HepG2 (cell line): Measurements from ENCODE around the gene RTKN2. TPM values are rescaled to one million over a fixed set of nuclear protein-coding genes. Genes with fewer than 3 reads are reported as not detected.

Experiments used
- ATAC-seq: fragments of 200-7000 bp; cut with Tn5 transposase; 3 replicates; pipeline ENCODE4 v1.9.1; 2020; ENCODE audit warnings: mild to moderate bottlenecking, moderate library complexity
- BruUV-seq: library from RNA; stranded (reverse); fragments of 400-500 nt; replicated peaks from 2 replicates; lab custom pipeline; 2021; lab: Mats Ljungman, UMichigan
- CTCF ChIA-PET: fragments of 300-600 bp; formaldehyde crosslinking; extraction: SDS; loops from one replicate; lab custom pipeline; 2021; ENCODE audit warnings: low total read pairs, inconsistent platforms, low intra/inter-chr PET ratio; lab: Yijun Ruan, JAX
- POLR2A ChIA-PET: fragments of 350-600 bp; sonication (Branson Sonifier 250); formaldehyde crosslinking; loops from one replicate; lab custom pipeline; 2020; ENCODE audit warnings: antibody characterized with exemption, inconsistent platforms; lab: Yijun Ruan, JAX
- DNase-seq: peaks from one replicate; pipeline ENCODE4 v3.0.0-alpha.2; 2015; ENCODE audit warnings: low spot score
- FAIRE-seq: peaks from 3 replicates; lab custom pipeline; 2011; peaks lifted over from hg19 to GRCh38; lab: Jason Lieb, UNC
- H2AFZ ChIP-seq: one replicate; pipeline ENCODE4 v1.6.1; 2011; ENCODE audit warnings: low read length, inconsistent platforms
- H3K27ac ChIP-seq: fragments of 300-600 bp; 3 replicates; pipeline ENCODE4 v1.8.0; 2011; ENCODE audit warnings: mixed run types, mild to moderate bottlenecking, mixed read lengths, low read length, inconsistent platforms; ENCODE audit not compliant: insufficient read depth; ENCODE audit errors: extremely low read length
- H3K27me3 ChIP-seq, 2 experiments: fragments of 200-600 bp in 1 of 2; 2 replicates in 1 of 2; 3 replicates in 1 of 2; pipeline versions ENCODE4 v1.6.0 to v1.8.0; 2011; ENCODE audit warnings: low read length in 2 of 2, mild to moderate bottlenecking in 2 of 2, moderate library complexity in 2 of 2, inconsistent platforms in 1 of 2; ENCODE audit not compliant: insufficient read depth in 2 of 2, control insufficient read depth in 1 of 2
- H3K36me3 ChIP-seq, 2 experiments: fragments of 200-600 bp in 1 of 2; replicated peaks in 1 of 2; 2 replicates in 1 of 2; 3 replicates in 1 of 2; pipeline versions ENCODE4 v1.5.1 to v1.8.0; 2011; ENCODE audit warnings: low read length in 2 of 2, inconsistent platforms in 1 of 2; ENCODE audit not compliant: insufficient read depth in 2 of 2, control insufficient read depth in 1 of 2
- H3K4me1 ChIP-seq: 2 replicates; pipeline ENCODE4 v1.5.1; 2012; ENCODE audit warnings: low read length, inconsistent platforms; ENCODE audit not compliant: insufficient read depth
- H3K4me2 ChIP-seq: 2 replicates; pipeline ENCODE4 v1.6.0; 2011; ENCODE audit warnings: low read depth, low read length, inconsistent platforms
- H3K4me3 ChIP-seq, 3 experiments: fragments of 200-600 bp in 1 of 3; sonication (generic), shearing (Covaris generic) in 1 of 3; replicated peaks in 1 of 3; 2 replicates each; pipeline ENCODE4 v1.5.1; 2011 to 2016; ENCODE audit warnings: low read length in 3 of 3, inconsistent platforms in 2 of 3, low read depth in 2 of 3, mild to moderate bottlenecking in 2 of 3, control low read depth in 1 of 3, mixed read lengths in 1 of 3; ENCODE audit not compliant: insufficient read depth in 1 of 3
- H3K79me2 ChIP-seq: one replicate; pipeline ENCODE4 v1.6.1; 2011; ENCODE audit warnings: low read length, inconsistent platforms; ENCODE audit not compliant: insufficient read depth
- H3K9ac ChIP-seq: 2 replicates; pipeline ENCODE4 v1.6.0; 2011; ENCODE audit warnings: mild to moderate bottlenecking, low read depth, low read length, inconsistent platforms; ENCODE audit not compliant: insufficient read depth
- H3K9me3 ChIP-seq: 2 replicates; pipeline ENCODE4 v1.5.1; 2012; ENCODE audit warnings: mild to moderate bottlenecking, low read length
- H4K20me1 ChIP-seq: 2 replicates; pipeline ENCODE4 v1.6.0; 2011; ENCODE audit warnings: inconsistent platforms, mild to moderate bottlenecking, low read length, moderate library complexity; ENCODE audit not compliant: insufficient read depth
- AHDC1 ChIP-seq: sonication (generic); formaldehyde crosslinking; IDR thresholded peaks from 2 replicates; pipeline ENCODE4 v1.5.1; 2020; ENCODE audit warnings: mild to moderate bottlenecking, missing genetic modification reagents, borderline replicate concordance
- GMEB2 ChIP-seq: IDR thresholded peaks from 2 replicates; pipeline ENCODE4 v1.6.1; 2016; ENCODE audit warnings: missing biosample characterization, missing genetic modification reagents, low read depth
- HOXA9 ChIP-seq: sonication (generic); formaldehyde crosslinking; IDR thresholded peaks from 2 replicates; pipeline ENCODE4 v1.8.1; 2022; ENCODE audit warnings: missing genetic modification reagents, mild to moderate bottlenecking, moderate library complexity, borderline replicate concordance
- NCOR1 ChIP-seq: fragments of 200-600 bp; sonication (generic); IDR thresholded peaks from 2 replicates; pipeline ENCODE4 v1.7.0; 2017; ENCODE audit warnings: antibody characterized with exemption, low read length, borderline replicate concordance
- NFKBIZ ChIP-seq: IDR thresholded peaks from 2 replicates; pipeline ENCODE4 v1.6.1; 2018; ENCODE audit warnings: missing genetic modification reagents, missing compliant biosample characterization
- ZBTB38 ChIP-seq: sonication (generic); formaldehyde crosslinking; IDR thresholded peaks from 2 replicates; pipeline ENCODE4 v1.5.1; 2020; ENCODE audit warnings: mild to moderate bottlenecking, missing genetic modification reagents
- ZFYVE20 ChIP-seq: sonication (generic); formaldehyde crosslinking; IDR thresholded peaks from 2 replicates; pipeline ENCODE4 v1.8.0; 2023; ENCODE audit warnings: low read depth, mild to moderate bottlenecking, moderate library complexity, missing genetic modification reagents, borderline replicate concordance
- ZNF225 ChIP-seq: sonication (generic); formaldehyde crosslinking; IDR thresholded peaks from 2 replicates; pipeline ENCODE4 v1.4.0; 2020; ENCODE audit warnings: mild to moderate bottlenecking, missing genetic modification reagents
- ZNF639 ChIP-seq: conservative IDR thresholded peaks from 2 replicates; pipeline ENCODE4 v1.6.1; 2018; ENCODE audit warnings: missing genetic modification reagents
- WGBS: methylation state at CpG from one replicate; pipeline ENCODE4 v1.1.6; 2017; ENCODE audit warnings: low lambda C conversion rate; 5-methylcytosine and 5-hydroxymethylcytosine counted together
- in situ Hi-C: cut with HindIII; loops from 2 replicates; pipeline ENCODE4 v1.10.0; 2017; ENCODE audit warnings: low pct_unique_long_range_greater_than_20kb; ENCODE audit not compliant: extremely low pct_ligation_motif_present
- intact Hi-C: fragments of 100-400 bp; cut with micrococcal nuclease; formaldehyde crosslinking; loops from one replicate; pipeline ENCODE4 v1.10.0; 2022; ENCODE audit not compliant: unreplicated experiment
- polyA plus RNA-seq, 8 experiments: library from polyadenylated mRNA; depleted of rRNA in 3 of 8; stranded (reverse) in 7 of 8; unstranded in 1 of 8; fragments of >200 nt; fragmentation: Illumina TruSeq in 4 of 8; extraction: Trizol in 4 of 8; gene quantifications; 2 replicates each; pipeline versions ENCODE4 v1.2.1 to v1.2.3, GENCODE V29; 2011 to 2016; ENCODE audit warnings: low read depth in 4 of 8, missing spikeins in 1 of 8, mixed read lengths in 1 of 8; ENCODE audit not compliant: insufficient read depth in 1 of 8
- total RNA-seq, 5 experiments: library from RNA; depleted of rRNA; stranded (reverse); fragments of >200 nt; fragmentation: Illumina TruSeq; extraction: Trizol; gene quantifications; 2 replicates each; pipeline ENCODE4 v1.2.3, GENCODE V29; 2016; ENCODE audit warnings: low read depth in 1 of 5

The RTKN2 gene
- total and polyA plus RNA-seq, 2 of the 13 experiments (the other 11 are each of a cell fraction or from before 2014, with no cell fraction given) = 2.2 to 7.0 TPM

- POLR2A ChIA-PET = no interaction called here
- Histone ChIP-seq H3K27me3 (no peaks in the 10 kb centered on the region), H3K4me1 (no peaks in the 10 kb centered on the region), H3K4me2 (no peak overlapping the region), H3K79me2 (no peaks in the 10 kb centered on the region), H3K4me3 (no peak overlapping the region), H3K27ac (no peak overlapping the region), H2AFZ (no peak overlapping the region), H3K36me3 (no peaks in the 10 kb centered on the region), H3K9ac (no peak overlapping the region), H3K9me3 (no peaks in the 10 kb centered on the region), H4K20me1 (no peaks in the 10 kb centered on the region)
- 82% methylated on average over 6 of the region's 6 CpGs for WGBS
- in situ Hi-C loops = no loop called here
- no peak for ATAC-seq
- CTCF ChIA-PET = no interaction called here
- no peak for DNase-seq
- no peak for TF ChIP-seq ZNF225 (CRISPR knock-in tag)
- FAIRE-seq = no peak
- intact Hi-C loops = no loop called here
- BruUV-seq = no TSS peak
Measured at GRCh38 chr10:62217683-62218082, 51.0 kb downstream of the RTKN2 start.

GRCh38 chr10:62214364-62214874, 54.2 kb downstream of the RTKN2 start:
- ATAC-seq (no peak), DNase-seq (no peak), FAIRE-seq (no peak)
- no peak overlapping the region for H3K27ac ChIP-seq
- H3K4me1 ChIP-seq = no peaks in the 10 kb centered on the region
- H3K9me3 ChIP-seq = no peaks in the 10 kb centered on the region
- no peaks in the 10 kb centered on the region for H4K20me1 ChIP-seq
- CTCF ChIA-PET = no interaction called here
- H3K27me3 ChIP-seq = no peaks in the 10 kb centered on the region
- 97% methylated on average over 3 of the region's 3 CpGs for WGBS
- POLR2A ChIA-PET = no interaction called here
- intact Hi-C loops (no loop called here), in situ Hi-C loops (no loop called here)
- H2AFZ ChIP-seq = no peak overlapping the region
- H3K4me3 ChIP-seq = no peak overlapping the region
- H3K9ac ChIP-seq = no peak overlapping the region
- no peak overlapping the region for H3K4me2 ChIP-seq
- BruUV-seq = no TSS peak
- H3K36me3 ChIP-seq = no peaks in the 10 kb centered on the region
- H3K79me2 ChIP-seq = no peaks in the 10 kb centered on the region
- no peak for TF ChIP-seq ZNF639 (CRISPR knock-in tag)
- no peak for TF ChIP-seq NFKBIZ (CRISPR knock-in tag)
- TF ChIP-seq HOXA9 = no peak
- TF ChIP-seq AHDC1 (CRISPR knock-in tag) = no peak
- no peak for TF ChIP-seq ZFYVE20 (CRISPR knock-in tag)
- TF ChIP-seq ZBTB38 = no peak
- no peak for TF ChIP-seq NCOR1
- no peak for TF ChIP-seq GMEB2 (CRISPR knock-in tag)
